Psoas muscle (tissue), 8 donors: Measurements from ENCODE around the gene OR51E1. TPM values are rescaled to one million over a fixed set of nuclear protein-coding genes. Genes with fewer than 3 reads are reported as not detected.
A peak's percentile ranks its signal among the peaks of the same experiment; 100 is the strongest.

Experiments used
- ATAC-seq, 4 donors: fragments of 200-7000 bp; cut with Tn5 transposase; one replicate each; pipeline ENCODE4 v1.9.1; 2020; ENCODE audit warnings: moderate library complexity in 3 of 4, mild to moderate bottlenecking in 2 of 4
- DNase-seq, 2 donors: peaks; one replicate each; pipeline ENCODE4 v3.0.0-alpha.2; 2020
- H3K27ac ChIP-seq: fragments of 200-600 bp; one replicate; pipeline ENCODE4 v1.8.0; 2022
- H3K27me3 ChIP-seq, 3 donors: fragments of 200-600 bp in 1 of 3; one replicate each; pipeline versions ENCODE4 v1.6.1 to v1.8.0; 2013 to 2022; ENCODE audit warnings: low read length in 2 of 3, mild to moderate bottlenecking in 2 of 3, moderate library complexity in 1 of 3; ENCODE audit not compliant: insufficient read depth in 3 of 3
- H3K36me3 ChIP-seq, 2 donors: fragments of 200-600 bp in 1 of 2; one replicate each; pipeline versions ENCODE4 v1.6.1 to v1.8.0; 2013 to 2022; ENCODE audit warnings: low read depth in 1 of 2, mild to moderate bottlenecking in 1 of 2, moderate library complexity in 1 of 2; ENCODE audit not compliant: insufficient read depth in 1 of 2
- H3K4me1 ChIP-seq: fragments of 200-600 bp; one replicate; pipeline ENCODE4 v1.8.0; 2022
- H3K4me3 ChIP-seq: fragments of 200-600 bp; one replicate; pipeline ENCODE4 v1.8.0; 2022; ENCODE audit warnings: mild to moderate bottlenecking
- H3K9me3 ChIP-seq: fragments of 200-600 bp; one replicate; pipeline ENCODE4 v1.8.0; 2022
- WGBS, 3 donors: extraction: QIAGEN DNeasy Blood & Tissue Kit; methylation state at CpG; one replicate each; pipeline versions ENCODE4 v1.1.6 to v1.1.7; 2013; 5-methylcytosine and 5-hydroxymethylcytosine counted together
- intact Hi-C, 2 donors: fragments of 100-400 bp; cut with DNase I; formaldehyde crosslinking; loops; one replicate each; pipeline versions ENCODE4 v1.11.0 to v1.14.2; 2022
- polyA plus RNA-seq, 3 donors: library from polyadenylated mRNA; stranded (reverse); fragments of 200-250 nt; gene quantifications; one replicate each; pipeline ENCODE4 v1.2.3, GENCODE V29; 2013
- total RNA-seq, 4 donors: library from RNA; stranded (reverse); fragmentation: NEBNext Ultra II Directional in 2 of 4; extraction: Animal tissue kit (Norgen Biotek cat#: 25700) in 2 of 4; gene quantifications; one replicate each; pipeline versions ENCODE4 v1.2.1 to v1.2.4, GENCODE V29; 2021 to 2023
- TF ChIP-seq, protein P1 (sequence below): fragments of 200-600 bp; IDR thresholded peaks from one replicate; pipeline ENCODE4 v1.8.0; 2022; ENCODE audit warnings: antibody characterized with exemption
- donor health status: healthy with polysubstance abuse.
- donor health status: DM: no; HTN: no; CAD: no; lungs with moderate emphysema.
- donor health status: Bipolar disorder and iron deficiency.
- donor health status: healthy.
- donor health status: DM: yes; HTN: yes; CAD: no.
- donor health status: DM: no; HTN: no; CAD: no.
- donor health status: DM: no; HTN: no; CAD: no.
- donor health status: DM: yes; HTN: yes; CAD: no.

OR51E1 gene
- total and polyA plus RNA-seq, 7 donors = 0.61 to 2.1 (median 0.77) TPM

DNA sequence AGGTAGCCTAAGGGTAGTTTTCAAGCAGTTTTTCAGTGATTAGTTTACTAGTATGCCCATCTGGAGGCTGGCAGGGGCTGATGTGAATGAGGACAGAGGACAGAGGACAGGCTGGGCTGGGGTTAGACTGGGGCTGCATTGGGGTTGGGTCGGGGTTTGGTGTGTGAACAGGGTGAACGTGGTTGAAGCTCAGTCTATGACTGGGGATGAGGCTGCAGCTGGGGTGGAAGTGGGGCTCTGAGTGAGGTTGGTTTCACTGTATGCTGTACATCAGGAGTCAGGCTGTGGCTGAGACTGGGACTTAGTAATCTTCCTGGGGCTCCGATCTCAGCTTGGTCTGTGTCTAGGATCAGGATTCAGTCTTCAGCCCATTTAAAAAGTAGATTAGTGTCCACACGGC, 451 bp downstream of the OR51E1 start:
- TF ChIP-seq, protein P1, sequence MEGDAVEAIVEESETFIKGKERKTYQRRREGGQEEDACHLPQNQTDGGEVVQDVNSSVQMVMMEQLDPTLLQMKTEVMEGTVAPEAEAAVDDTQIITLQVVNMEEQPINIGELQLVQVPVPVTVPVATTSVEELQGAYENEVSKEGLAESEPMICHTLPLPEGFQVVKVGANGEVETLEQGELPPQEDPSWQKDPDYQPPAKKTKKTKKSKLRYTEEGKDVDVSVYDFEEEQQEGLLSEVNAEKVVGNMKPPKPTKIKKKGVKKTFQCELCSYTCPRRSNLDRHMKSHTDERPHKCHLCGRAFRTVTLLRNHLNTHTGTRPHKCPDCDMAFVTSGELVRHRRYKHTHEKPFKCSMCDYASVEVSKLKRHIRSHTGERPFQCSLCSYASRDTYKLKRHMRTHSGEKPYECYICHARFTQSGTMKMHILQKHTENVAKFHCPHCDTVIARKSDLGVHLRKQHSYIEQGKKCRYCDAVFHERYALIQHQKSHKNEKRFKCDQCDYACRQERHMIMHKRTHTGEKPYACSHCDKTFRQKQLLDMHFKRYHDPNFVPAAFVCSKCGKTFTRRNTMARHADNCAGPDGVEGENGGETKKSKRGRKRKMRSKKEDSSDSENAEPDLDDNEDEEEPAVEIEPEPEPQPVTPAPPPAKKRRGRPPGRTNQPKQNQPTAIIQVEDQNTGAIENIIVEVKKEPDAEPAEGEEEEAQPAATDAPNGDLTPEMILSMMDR = no peak
- Histone ChIP-seq H3K4me1 (peaks cover 10% of the 10 kb centered on the region), H3K27me3 (no peaks in the 10 kb centered on the region), H3K36me3 (no peaks in the 10 kb centered on the region), H3K27ac (peak overlapping the region; percentile 15), H3K9me3 (no peaks in the 10 kb centered on the region), H3K4me3 (peak overlapping the region; percentile 43)
- intact Hi-C loops = no loop called here
- DNase-seq (no peak), ATAC-seq (no peak)
- 57 to 70% (median 68%) methylated on average over 4 of the region's 4 CpGs for WGBS, 3 donors

DNA sequence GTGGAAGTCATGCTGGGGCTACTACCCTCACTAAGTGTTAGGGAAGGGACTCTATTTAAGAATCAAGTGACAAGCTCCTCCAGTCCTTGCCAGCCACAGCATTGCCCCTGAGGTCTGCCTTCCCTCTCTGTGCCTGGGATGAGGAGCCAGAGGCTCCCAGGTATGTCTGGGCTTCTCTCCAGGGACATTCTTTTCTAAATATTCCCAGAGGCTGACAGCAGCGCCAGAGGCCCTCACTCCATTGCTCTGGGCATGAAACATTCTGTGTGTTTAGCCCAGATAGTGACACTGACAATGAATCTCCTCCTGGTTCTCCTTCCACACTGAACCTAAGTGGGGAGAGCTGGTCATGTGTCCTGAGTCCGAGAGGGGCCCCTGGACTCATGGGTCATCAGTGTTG, 2.2 kb downstream of the OR51E1 start:
- DNase-seq = no peak
- Histone ChIP-seq H3K4me3 (peak overlapping the region; percentile 43), H3K36me3 (no peaks in the 10 kb centered on the region), H3K27ac (peak overlapping the region; percentile 36), H3K4me1 (peaks cover 10% of the 10 kb centered on the region), H3K9me3 (no peaks in the 10 kb centered on the region), H3K27me3 (no peaks in the 10 kb centered on the region)
- intact Hi-C loops = no loop called here
- TF ChIP-seq, protein P1 = no peak
- peak; percentile 70 to 93 (median 76) for ATAC-seq
- 33 to 39% (median 37%) methylated on average over 2 of the region's 2 CpGs for whole genome bisulfite sequencing, 3 donors

DNA sequence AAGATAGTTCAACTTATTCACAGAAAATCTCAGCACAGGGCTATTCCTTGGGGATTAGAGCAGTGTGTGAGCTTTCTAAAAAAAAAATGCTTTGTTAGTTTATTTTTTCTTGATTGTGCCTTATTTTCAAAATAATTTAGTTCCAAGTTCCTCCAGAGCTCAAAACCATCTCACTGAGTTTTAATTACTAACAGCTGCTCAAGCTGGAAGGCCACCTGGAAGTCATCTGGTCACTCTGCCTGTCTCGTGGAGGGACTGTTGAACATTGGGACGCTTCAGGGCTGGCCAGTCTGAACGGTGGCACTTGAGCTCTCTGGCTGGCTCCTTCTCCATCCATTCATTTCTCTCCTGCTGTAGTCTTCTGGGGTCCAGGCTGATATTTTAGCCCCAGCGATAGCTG, 4.0 kb downstream of the OR51E1 start:
- H3K27me3 ChIP-seq = no peaks in the 10 kb centered on the region
- no peaks in the 10 kb centered on the region for H3K9me3 ChIP-seq
- 33 to 40% (median 35%) methylated on average over 4 of the region's 4 CpGs for WGBS, 3 donors
- DNase-seq (no peak), ATAC-seq (no peak)
- intact Hi-C loops = no loop called here
- H3K27ac ChIP-seq = no peak overlapping the region
- no peaks in the 10 kb centered on the region for H3K36me3 ChIP-seq
- H3K4me3 ChIP-seq = no peak overlapping the region
- H3K4me1 ChIP-seq = peaks cover 10% of the 10 kb centered on the region
- TF ChIP-seq, protein P1 = no peak

DNA sequence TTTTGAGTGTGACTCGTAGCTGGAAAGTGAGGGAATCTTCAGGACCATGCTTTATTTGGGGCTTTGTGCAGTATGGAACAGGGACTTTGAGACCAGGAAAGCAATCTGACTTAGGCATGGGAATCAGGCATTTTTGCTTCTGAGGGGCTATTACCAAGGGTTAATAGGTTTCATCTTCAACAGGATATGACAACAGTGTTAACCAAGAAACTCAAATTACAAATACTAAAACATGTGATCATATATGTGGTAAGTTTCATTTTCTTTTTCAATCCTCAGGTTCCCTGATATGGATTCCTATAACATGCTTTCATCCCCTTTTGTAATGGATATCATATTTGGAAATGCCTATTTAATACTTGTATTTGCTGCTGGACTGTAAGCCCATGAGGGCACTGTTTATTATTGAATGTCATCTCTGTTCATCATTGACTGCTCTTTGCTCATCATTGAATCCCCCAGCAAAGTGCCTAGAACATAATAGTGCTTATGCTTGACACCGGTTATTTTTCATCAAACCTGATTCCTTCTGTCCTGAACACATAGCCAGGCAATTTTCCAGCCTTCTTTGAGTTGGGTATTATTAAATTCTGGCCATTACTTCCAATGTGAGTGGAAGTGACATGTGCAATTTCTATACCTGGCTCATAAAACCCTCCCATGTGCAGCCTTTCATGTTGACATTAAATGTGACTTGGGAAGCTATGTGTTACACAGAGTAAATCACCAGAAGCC, 11.0 kb downstream of the OR51E1 start:
- DNase-seq = no peak
- 51 to 74% (median 73%) methylated on average over 2 of the region's 2 CpGs for WGBS, 3 donors

More for the DNA sequence above, 11.0 kb downstream of the OR51E1 start:
- no peak overlapping the region for H3K27ac ChIP-seq
- H3K36me3 ChIP-seq = no peaks in the 10 kb centered on the region
- intact Hi-C loops = no loop called here
- TF ChIP-seq, protein P1 = no peak
- no peaks in the 10 kb centered on the region for H3K4me1 ChIP-seq
- H3K9me3 ChIP-seq = no peaks in the 10 kb centered on the region
- ATAC-seq = no peak
- no peak overlapping the region for H3K4me3 ChIP-seq
- H3K27me3 ChIP-seq = no peaks in the 10 kb centered on the region
